Measurements from ENCODE around the gene RPS15.

RPS15 gene

GRCh38 chr19:1487576-1488281 lies 49.5 kb downstream of the RPS15 start:
- DNase-seq (ENCODE audit: low spot score), result no peak

GRCh38 chr19:1488282-1488601 lies 50.0 kb downstream of the RPS15 start:
- no peak for DNase-seq (ENCODE audit: low spot score)

- no peak for DNase-seq (ENCODE audit: low spot score)
Measured at GRCh38 chr19:1489463-1490310, 51.5 kb downstream of the RPS15 start.
